NCI-H128 (cell line): ENCODE data around the gene LIPC.
A peak's percentile ranks its signal among the peaks of the same experiment; 100 is the strongest.

ENCODE experiments used
- DNase-seq: peaks from one replicate; lab custom pipeline; 2025; ENCODE audit not compliant: unreplicated experiment; lab: John Stamatoyannopoulos, UW

Gene LIPC

DNA sequence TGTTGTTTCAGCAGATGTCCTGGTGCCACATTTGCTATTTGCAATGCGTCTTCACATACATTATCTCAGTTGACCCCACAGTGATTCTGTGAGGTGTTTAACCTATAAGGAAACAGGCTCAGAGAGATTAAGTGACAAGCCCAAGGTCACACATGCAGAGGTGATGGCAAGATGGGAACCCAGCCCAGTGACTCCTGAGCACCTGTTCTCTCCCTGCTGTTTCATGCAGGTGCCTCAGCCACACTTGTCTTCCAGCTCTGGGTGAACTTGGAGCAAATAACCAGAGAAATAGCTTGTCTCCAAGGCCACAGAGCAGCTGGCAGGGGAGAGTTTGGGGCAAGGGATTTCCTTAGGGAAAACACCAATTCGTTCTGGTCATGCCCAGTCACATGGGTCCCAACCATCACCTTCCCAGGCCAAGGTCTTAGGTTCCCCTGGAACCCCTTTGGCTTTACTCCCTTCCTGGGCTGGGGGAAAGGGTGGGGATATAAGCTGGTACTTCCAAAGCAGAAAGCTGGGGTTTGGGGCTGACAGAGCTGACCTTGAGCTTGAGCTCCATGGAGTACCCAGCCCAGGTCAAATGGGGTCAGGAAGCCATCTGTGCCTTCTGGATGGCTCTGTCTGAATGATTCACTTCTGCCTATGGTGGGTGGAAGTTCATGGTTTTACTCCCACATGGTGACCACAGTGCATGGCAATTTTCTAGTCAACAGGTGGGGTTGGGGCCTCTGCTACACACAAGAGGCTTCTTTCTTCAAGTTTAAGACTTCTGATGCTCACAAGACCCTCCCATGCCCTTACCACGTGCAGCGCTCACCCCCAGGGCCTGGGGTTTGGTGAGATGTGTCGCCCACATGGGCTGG, 22.4 kb downstream of the LIPC start:
- no peak for DNase-seq

DNA sequence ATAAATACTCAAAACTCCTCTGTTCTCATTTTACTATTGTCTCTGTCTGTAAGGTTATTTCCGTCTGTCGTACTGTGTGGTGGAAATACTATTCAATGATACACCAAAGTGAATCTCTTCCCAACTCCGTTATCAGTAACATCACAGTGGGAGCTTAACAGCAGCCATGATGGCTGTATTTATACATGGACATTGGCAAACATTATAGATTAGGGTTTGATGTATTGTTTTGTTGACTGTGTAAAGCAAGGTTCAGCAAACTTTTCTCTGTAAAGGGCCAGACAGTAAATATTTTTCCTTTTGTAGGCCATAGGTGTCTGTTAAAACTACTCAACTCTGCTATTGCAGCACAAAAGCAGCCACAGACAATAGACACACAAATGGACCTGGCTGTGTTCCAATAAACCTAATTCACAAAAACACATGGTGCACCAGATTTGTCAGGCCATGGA, 23.2 kb downstream of the LIPC start:
- DNase-seq, result peak; percentile 67

DNA sequence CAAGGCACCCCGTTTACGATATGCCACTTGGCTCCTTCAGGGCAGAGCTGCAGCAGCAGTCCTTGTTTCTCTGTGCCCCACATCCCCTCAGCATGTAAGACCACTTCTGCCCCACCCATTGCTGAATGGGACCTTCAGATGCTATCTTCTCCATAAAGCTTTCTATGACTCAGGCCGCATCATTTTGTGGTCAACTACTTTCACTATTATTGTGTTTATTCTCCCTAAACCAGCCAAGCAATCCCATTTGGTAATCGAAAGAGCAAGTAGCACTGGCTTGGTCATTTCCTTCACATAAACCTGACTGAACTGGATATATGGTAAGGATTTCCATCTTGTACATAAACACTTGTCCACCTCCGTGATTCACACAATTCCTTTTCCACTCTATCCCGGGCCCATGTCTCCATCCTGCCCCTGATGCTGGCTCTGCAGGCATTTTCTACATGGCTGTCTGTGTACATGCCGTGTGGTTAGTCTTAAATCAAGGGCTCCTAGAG, 25.7 kb downstream of the LIPC start:
- no peak for DNase-seq

DNA sequence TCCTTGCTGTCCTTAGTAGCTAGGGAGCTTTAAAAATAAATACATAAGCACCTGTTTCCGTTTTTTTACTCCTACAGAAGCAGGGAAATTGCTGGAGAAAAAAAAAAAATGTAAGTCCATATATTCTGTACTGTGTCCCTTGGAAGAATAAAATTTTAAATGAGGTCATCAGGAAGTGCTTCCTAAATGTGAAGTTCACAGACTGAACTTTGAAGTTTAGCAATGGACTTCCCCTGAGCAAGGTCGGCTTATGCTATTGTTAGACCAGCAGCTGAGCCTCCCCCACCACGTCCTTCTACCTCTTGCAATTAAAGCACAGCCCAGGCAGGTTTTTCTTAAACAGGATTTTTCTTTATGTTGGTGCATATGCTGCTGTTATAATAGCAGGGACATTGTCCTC, 26.3 kb downstream of the LIPC start:
- DNase-seq, result no peak

DNA sequence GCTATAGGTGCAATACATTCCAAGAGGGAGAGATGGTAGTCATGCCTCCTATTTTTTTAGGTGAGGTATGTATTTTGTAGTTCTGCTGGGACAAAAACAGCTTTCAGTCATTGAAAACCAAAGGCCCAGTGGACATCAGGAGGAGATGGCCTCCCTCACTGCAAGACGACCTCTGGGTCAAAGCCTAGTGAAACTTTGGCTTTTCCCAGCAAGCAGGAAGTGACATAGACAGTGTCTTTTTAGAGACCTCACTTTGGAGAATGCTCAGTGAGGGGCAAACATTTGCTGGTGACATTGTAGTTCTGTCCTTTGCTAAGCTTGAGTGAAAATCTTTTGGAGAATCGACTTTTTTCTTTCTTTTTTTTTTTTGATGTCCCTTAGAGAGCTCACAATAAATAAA, 27.3 kb downstream of the LIPC start:
- DNase-seq, result no peak

DNA sequence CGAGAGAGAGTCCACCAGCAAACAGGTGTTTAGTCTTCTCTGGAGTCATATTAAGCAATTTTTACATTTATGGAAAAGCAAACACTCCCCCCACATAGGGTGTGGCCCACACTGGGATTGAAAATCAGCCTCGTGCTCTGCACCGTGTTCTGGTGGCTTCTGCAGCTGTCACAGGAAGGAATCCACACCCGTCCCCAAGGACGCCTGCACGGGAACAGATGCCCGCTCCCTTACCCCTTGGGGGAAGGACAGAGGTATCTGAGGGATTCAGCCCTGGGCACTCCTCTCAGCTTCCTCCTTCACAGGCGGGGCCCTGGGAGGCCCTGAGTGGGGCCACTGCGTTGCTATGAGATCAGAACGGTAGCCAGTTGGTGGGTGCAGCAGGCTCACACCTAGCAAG, 27.8 kb downstream of the LIPC start:
- no peak for DNase-seq

DNA sequence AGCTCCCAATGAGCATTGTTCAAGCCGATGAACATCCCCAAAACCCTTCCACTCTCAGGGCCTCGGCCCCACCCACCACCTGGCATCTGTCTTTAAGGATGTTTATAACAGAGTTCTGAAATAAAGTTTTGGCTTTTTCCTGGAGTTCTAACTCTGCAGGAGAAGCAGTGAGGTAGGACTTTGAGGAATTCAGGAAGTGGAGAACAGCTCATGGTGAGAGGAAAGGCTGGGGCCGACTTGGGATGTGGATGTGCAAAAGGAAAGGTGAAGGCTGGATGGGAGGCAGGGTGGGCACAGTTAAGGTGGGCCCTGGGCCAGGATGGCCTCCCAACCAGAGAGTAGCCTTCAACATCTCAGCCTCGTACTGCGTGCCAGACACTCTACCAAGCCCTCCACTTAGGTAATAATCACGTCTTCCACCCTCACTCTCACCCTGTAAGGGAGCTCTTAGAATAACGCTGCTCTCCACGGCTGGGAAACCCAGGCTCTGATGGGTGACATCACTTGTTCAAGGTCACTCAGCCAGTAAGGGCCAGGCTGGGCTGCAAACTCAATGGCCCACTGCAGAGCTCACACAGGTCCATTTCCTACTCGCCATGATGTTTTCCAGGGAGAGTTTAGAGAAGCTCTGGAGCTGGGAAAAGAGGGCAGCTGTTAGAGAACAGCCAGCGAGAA, 28.5 kb downstream of the LIPC start:
- DNase-seq, result no peak

DNA sequence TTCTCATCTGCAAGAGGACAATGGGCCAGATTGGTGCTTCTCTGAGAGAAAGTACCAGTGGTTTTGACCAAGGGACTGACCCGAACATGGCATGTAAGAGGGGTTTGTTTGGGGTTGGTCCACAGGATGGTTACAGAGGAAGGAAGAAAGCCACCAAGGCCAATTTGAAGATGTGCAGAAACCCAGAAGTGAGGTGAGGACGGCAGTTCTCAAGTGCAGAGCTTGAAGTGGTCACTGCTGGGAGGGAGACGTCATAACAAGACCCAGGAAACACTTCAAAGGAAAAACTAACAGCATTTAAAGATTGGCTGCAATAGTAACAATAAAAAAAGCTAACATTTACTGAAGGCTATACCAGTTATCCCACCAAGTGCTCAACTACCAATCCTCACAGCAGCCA, 29.1 kb downstream of the LIPC start:
- DNase-seq, result no peak

DNA sequence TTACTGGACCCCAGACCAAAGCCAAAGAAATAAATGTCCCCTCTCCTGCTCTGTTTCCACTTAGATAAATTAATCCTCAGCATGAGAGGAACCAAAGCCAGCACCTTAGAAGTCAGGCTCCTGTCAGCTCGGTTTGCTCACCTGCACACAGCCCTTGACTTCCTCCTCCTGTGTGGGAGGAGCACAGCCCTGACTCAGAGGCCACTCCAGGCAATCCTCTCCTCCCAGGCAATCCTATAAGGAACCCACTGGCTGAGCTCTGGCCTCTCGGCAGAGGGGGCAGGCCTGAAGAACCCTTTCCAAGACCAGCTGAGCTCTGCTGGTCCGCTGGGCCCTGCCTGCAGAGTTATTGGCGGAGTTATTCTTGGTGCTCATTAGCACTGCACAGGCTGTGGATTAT, 30.8 kb downstream of the LIPC start:
- no peak for DNase-seq

DNA sequence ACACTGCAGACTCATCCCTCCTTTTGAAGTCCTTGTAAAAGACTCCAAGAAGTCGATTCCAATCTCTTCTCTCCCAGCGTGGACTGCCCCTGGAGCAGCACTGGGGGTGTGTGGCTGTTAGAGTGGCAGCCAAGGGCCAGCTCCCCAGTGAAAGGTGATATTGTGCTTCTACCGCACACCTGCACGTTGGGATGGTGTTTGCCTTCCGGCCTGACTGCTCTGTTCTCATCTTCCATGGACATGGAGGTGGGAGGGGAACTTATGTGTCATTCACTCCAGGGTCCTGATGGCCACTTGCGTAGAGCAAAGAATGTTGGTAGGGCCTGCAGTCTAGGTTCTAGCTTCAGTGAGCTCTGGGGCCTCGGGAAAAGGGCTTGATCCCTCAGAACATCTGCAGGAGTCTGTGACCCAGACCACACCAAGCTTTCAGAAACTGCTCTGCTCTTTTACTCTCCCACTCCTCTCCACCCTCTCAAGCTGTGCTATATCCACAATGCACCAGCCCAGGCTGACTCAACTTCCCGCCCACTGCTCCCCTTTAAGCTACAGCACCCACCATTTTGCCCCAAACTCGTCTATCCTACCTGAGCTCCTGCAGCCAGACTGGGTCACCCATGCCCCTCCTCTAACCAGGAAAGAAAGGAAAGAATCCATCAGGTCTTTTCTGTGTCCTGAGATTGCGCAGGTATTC, 31.3 kb downstream of the LIPC start:
- no peak for DNase-seq

DNA sequence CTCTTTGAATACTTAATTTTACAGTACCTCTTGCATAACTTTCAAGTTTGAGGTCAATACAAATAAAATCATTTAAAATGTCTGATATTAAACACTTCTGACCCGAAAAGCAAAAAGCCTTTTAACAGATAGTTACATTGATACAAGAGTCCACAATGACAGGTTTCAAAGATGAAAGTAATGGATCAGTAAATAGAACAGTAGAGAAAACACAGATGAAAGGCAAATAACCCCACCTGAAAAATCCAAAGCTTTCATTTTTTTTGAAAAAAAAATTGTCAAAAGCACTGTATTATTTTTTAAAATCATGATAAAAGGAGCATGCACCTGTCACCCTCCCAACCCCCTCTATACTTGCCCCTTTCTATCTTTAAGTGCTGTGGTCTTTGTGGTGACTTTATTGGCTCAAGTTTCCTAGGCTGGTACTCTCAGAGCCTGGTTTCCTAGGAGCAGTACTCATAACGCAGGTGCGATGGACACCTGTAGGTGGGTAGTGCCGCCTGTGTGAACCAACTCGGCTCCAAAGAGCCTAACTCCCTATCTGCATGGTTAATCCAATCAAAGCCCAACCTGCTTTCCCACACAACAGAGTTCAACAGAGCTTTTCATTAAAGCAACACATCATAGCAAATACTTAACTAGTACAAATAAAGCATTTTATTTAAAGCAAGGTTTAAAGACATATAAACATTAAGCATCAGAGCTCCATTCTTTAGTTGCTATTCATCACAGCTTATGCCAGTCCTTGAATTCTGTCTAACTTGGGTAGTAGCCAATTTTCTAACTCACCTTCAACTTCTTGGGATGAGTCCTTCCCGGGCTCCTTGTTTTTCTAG, 32.2 kb downstream of the LIPC start:
- DNase-seq, result peak; percentile 49

DNA sequence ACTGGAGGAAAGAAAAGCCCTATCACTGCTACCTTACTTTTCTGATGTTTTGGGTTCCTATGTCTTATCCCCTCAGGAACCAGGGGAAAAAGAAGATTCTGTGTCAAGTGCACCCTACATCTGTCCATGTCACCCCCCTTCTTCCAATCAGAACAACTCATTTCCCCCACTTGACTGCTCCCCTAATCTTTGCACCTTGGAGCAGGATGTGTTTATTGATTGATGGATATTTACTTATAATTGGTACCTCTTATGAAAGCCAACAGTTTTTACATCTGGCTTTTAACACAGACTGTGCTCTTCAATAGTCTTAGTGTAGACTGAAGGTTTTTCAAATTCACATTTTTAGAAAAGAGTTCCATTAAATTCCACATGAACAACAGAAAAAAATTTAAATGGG, 33.3 kb downstream of the LIPC start:
- no peak for DNase-seq

DNA sequence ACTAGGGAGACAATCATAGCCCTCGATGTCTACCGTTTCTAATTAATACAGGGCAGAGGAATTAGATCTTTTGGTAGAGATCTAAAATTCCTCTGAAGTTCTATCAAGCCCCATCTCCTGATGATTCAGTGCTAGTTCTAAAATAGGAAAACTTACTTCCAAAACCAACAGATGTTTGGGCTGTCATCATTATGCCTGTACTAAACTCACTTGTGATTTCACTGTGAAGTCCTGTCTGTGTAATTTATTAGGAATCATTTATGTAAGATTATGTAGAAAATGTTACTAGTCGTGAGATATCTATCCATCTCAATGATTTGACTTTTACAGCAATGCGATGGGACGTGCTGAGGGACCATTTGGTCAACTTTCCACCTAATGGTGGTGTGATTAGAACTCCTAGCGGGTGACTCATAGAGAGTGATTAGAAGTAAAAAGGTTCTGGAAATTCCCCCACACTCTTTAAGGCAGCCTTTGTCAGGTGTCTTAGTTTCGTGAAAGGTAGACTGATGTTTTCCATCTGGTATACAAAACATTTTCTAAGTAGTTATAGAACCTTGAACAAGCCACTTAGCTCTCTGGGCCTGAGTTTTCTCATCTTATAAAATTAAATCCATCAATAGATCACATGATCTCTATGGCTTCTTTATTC, 34.2 kb downstream of the LIPC start:
- no peak for DNase-seq

DNA sequence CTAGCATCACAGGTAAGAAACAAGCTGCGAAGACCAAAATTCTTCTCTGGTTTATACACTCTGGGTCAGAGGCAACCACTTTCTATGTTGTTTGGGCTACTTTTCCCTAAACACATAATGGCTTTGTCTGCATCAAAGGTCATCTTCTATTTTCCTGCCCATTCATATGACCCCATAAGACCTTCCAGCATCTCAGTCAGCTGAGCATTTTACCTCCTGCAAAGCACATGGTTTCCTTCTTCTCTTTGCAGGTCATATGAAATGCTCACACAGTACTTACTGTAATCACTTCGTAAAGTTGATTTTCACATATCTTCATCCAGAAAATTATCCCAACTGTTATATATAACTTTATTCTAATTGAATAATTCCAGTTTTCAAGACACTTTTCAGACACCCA, 34.8 kb downstream of the LIPC start:
- DNase-seq, result no peak

DNA sequence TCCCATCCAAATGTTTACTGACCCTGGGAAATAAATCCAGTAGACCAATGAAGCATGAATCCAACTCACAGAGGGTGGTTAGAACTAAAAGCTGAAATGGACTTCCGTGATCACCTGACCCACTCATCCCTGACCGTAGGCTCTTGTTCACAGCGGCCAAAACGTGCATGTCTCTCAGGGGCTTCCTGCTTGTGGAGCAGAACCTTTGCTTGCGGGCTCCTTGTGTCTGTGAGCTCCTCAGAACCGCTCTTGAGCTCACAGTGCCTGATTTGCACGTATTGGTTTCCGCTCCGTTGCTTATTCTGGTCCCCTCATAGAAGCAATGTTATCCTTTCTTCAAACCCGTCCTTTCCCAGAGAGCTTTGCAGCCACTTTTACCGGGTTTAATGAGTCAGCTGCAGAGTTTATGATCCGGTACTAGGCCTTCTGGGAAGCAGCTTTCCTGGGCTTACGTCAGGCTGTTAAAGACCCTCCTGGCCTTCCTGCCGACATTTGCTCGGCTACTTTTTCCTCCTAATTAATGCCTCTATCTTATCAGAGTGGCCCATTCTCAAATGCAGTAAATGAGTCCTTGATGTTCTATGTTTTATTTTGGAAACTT, 35.4 kb downstream of the LIPC start:
- no peak for DNase-seq

DNA sequence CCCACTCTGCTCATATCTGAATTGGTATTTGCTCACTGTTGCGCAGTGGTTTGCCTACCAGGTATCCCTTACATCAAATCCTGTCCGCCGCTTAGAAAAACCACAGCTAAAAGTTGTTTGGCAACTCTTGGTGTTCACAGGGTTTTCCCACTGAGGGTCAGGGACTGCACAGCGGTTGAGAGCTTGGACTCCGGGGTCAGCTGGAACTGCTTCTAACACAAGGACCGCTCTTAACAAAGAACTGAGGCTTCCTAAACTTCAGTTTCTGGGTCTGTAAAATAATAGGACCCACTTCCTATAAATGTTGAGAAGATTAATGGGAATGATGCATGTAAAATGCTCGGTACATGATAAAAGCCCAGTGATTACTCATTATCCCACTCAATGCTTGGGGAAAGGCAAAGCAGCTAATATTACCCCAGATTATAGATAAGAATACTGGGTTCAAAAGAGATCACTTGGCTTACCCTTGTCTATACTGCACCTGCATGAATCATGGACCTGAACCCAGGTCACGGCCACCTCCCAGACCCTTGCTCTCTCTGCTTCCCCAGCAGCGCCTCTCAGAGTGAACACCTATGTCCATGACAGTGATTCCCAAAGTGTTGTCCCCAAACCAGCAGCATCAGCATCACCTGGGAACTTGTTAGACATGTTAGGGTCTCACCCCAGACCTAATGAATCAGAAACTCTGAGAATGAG, 36.1 kb downstream of the LIPC start:
- DNase-seq, result no peak

DNA sequence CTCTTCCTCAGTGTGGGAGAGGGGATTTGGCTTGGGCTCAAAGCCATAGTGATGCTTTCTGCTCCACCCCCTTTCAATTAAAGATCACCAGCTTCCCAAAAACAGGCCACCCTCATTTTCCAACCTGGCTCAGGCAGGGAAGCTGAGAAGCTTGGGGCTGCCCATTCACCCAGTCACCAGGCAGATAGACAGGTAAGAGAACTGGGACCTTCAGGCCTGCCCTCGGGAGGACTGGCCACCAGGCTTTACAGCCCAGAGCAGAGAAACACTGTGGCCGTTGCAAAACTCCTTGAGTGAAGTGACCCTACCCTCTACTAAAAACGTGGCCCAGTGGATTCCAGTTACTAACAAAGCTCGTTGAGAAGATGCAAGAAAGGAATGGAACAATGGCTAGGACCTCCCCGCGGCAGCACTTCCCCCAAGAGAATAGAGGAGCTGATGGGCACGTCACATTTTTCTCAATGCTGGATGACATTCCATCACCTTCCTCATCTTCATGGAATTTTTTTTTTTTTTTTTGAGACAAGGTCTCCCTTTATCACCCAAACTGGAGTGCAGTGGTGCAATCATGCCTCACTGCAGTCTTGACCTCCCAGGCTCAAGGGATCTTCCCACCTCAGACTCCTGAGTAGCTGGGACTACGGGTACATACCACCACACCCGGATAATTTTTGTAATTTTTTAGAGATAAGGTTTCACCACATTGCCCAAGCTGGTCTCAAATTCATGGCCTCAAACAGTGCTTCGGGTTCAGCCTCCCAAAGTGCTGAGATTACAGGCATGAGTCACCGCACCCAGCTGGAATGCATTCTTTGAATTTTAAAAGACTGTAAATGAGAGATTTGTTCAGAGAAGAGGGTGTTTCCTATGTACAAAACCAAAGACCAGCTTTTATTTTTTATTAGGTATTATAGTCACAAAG, 37.9 kb downstream of the LIPC start:
- no peak for DNase-seq

DNA sequence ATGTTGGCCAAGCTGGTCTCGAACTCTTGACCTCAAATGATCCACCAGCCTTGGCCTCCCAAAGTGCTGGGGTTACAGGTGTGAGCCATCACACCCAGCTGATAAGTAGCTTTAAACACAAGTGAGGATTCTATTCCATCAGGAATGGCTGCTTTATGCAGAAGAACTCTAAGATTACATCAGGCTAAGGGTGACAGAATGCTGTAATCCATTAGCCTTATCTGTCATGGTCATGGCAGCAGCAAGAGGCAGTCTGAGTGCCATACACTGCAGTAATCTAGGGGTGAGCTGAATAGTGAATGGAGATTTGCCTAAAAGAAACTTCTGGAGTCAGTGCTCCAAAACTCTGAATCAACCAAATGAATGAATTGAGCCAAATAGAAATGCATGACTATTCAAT, 39.6 kb downstream of the LIPC start:
- no peak for DNase-seq
